Adipocyte (in vitro differentiated cells): Measurements from ENCODE around the gene SLC25A15.

ENCODE experiments used
- DNase-seq: peaks from one replicate; pipeline ENCODE4 v3.0.0-alpha.2; 2015; ENCODE audit warnings: low read depth
- H3K27me3 ChIP-seq: replicated peaks from 2 replicates; pipeline ENCODE4 v1.7.0; 2013; ENCODE audit warnings: mild to moderate bottlenecking, low read length, moderate library complexity; ENCODE audit not compliant: control insufficient read depth, insufficient read depth
- H3K36me3 ChIP-seq: 2 replicates; pipeline ENCODE4 v1.7.0; 2013; ENCODE audit warnings: low read length, mild to moderate bottlenecking, moderate library complexity; ENCODE audit not compliant: control insufficient read depth, insufficient read depth, severe bottlenecking
- H3K4me1 ChIP-seq: 2 replicates; pipeline ENCODE4 v1.7.0; 2013; ENCODE audit warnings: mild to moderate bottlenecking, low read length, moderate library complexity; ENCODE audit not compliant: control insufficient read depth, insufficient read depth
- H3K4me3 ChIP-seq: 2 replicates; pipeline ENCODE4 v1.7.0; 2013; ENCODE audit warnings: mild to moderate bottlenecking, low read length, moderate library complexity
- H3K9ac ChIP-seq: 2 replicates; pipeline ENCODE4 v1.7.0; 2013; ENCODE audit warnings: mild to moderate bottlenecking, low read length, moderate library complexity
- H3K9me3 ChIP-seq: 2 replicates; pipeline ENCODE4 v1.7.0; 2013; ENCODE audit warnings: mild to moderate bottlenecking, low read length, moderate library complexity; ENCODE audit not compliant: control insufficient read depth

Gene SLC25A15

DNA sequence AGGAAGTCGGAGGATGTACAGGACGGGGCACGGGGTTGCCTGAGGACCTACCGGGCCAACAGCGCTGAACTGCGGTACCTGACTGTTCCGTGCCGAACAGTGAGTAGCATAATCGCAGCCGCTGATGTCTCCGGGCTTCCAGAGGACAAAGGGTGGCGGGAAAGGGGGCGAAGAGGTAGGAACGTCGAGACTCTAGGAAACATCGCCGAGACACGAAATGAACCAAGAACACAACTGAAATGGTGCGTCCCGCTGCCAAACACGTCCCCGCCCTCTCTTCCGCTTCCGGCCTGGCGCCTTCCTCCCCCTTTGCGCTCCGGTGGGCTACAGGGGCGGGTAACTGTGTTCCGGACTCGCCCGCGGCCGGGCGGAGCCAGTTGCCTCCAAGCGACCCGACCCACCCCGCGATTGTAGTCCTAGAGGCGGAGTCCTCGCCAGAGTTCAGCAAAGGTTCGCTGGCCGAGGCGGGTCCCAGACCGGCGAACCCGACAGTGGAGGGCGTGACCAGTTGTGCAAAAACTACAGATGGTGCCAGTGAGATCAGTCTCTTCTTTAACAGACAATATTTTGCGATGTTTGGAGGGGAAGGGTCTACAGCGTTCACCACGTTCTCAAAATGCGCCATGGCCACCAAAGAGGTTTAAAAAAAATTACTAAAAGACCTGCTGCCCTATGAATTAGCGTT, 18.3 kb upstream of the SLC25A15 start, which contains the start of gene MRPS31:
Gene MRPS31 (minus strand): TSS at position 257 of the 685 bp plus-strand sequence. CDS start 54 bp downstream, at position 203.
- no peaks in the 10 kb centered on the region for H3K27me3 ChIP-seq
- H3K4me1 ChIP-seq: peaks cover 9% of the 10 kb centered on the region
- peaks cover under 1% of the 10 kb centered on the region for H3K36me3 ChIP-seq
- peak; percentile 97 for DNase-seq
- H3K9me3 ChIP-seq: no peaks in the 10 kb centered on the region
- H3K4me3 ChIP-seq: peak within 1 kb of the TSS; percentile 89
- H3K9ac ChIP-seq: peak within 1 kb of the TSS; percentile 90

DNA sequence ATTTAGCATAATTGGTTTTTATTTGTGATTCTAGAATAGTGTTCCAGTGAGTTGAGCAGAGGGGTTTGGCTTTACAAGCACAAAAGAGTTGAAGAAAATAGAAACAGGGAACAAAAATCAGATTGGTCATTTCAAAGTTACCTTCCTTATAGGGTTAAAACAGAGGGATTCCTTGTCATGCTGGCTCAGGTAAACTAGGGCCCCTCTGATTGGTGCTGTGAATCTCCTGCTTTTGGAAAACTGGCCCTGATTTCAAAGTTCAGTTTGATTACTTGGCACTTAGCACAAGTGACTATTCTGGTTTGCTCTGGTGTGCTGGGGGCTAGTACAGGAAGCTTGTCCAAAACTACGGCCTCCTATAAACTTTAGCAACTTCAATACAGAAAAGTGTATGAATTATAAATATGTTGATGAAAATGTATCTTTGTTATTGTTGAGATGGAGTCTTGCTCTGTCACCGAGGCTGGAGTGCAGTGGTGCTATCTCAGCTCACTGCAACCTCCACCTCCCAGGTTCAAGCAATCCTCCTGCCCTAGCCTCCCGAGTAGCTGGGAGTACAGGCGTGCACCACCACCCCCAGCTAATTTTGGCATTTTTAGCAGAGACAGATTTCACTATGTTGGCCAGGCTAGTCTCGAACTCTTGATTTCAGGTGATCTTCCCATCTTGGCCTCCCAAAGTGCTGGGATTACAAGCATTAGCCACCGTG, 16.5 kb upstream of the SLC25A15 start:
- no peak overlapping the region for H3K4me3 ChIP-seq
- no peak for DNase-seq
- no peak overlapping the region for H3K9ac ChIP-seq

DNA sequence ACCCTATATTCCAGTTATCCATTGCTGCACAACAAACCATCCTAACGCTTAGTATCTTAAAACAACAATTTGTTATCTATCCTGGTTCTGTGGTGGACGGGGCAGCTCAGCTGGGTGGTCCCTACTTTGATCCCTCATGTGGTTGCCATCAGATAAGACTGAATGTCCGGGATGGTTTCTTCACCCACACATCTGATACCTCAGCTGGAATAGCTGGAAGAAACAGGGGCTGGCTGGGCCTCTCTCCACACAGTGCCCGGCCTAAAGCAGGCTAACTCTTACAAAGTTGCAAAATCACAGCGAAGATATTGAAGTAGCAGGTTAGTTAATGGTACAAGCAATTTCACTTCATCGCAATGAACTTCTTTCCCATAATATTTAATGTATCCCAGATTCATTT, 14.7 kb upstream of the SLC25A15 start:
- no peak for DNase-seq
- no peak overlapping the region for H3K9ac ChIP-seq
- peaks cover 8% of the 10 kb centered on the region for H3K4me1 ChIP-seq
- no peak overlapping the region for H3K4me3 ChIP-seq
- H3K27me3 ChIP-seq: no peaks in the 10 kb centered on the region
- no peaks in the 10 kb centered on the region for H3K9me3 ChIP-seq
- no peaks in the 10 kb centered on the region for H3K36me3 ChIP-seq

More for the DNA sequence above, 16.5 kb upstream of the SLC25A15 start:
- no peaks in the 10 kb centered on the region for H3K36me3 ChIP-seq
- no peaks in the 10 kb centered on the region for H3K9me3 ChIP-seq
- H3K4me1 ChIP-seq: peaks cover 9% of the 10 kb centered on the region
- no peaks in the 10 kb centered on the region for H3K27me3 ChIP-seq

DNA sequence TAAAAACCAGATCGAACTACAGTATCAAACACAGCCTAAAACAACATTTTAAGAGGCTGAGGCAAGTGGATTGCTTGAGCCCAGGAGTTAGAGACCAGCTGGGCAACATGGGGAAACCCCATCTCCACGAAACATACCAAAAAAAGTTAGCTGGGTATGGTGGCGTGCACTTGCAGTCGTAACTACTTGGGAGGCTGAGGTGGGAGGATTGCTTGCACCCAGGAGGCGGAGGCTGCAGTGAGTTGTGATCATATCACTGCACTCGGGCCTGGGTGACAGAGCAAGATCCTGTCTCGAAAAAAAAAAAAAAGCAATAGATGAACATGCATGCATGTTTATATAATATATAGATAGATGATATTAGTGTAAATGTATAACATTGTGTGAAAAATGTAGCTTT, 13.2 kb upstream of the SLC25A15 start:
- no peak for DNase-seq
- Histone ChIP-seq H3K36me3 (no peaks in the 10 kb centered on the region), H3K4me3 (no peak overlapping the region), H3K9me3 (no peaks in the 10 kb centered on the region), H3K9ac (no peak overlapping the region), H3K27me3 (no peaks in the 10 kb centered on the region), H3K4me1 (no peaks in the 10 kb centered on the region)

DNA sequence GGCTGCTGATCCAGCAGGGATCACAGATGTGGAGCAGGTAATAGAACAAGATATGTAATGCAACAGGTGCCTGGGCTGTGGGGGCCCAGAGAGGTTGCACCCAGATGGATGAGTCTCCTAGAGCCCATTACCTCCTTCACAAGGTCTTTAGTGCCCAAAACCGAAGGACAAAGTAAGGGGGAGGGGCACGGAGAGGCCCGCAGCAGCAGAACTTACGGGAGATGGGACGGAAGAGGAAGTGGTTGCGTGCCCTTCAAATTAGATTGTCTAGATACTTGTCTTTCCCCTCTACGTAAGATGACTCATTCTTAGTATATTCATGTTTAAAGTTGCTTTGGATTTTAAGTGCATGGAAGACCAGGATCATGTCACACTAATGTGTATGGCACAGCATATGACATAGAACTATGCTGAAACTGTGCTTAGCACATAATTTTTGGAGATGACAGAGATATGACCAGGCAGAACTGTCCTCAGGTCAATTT, 12.7 kb upstream of the SLC25A15 start:
- Histone ChIP-seq H3K27me3 (no peaks in the 10 kb centered on the region), H3K36me3 (no peaks in the 10 kb centered on the region), H3K4me3 (no peak overlapping the region), H3K4me1 (no peaks in the 10 kb centered on the region), H3K9ac (no peak overlapping the region), H3K9me3 (no peaks in the 10 kb centered on the region)
- DNase-seq: peak; percentile 16

DNA sequence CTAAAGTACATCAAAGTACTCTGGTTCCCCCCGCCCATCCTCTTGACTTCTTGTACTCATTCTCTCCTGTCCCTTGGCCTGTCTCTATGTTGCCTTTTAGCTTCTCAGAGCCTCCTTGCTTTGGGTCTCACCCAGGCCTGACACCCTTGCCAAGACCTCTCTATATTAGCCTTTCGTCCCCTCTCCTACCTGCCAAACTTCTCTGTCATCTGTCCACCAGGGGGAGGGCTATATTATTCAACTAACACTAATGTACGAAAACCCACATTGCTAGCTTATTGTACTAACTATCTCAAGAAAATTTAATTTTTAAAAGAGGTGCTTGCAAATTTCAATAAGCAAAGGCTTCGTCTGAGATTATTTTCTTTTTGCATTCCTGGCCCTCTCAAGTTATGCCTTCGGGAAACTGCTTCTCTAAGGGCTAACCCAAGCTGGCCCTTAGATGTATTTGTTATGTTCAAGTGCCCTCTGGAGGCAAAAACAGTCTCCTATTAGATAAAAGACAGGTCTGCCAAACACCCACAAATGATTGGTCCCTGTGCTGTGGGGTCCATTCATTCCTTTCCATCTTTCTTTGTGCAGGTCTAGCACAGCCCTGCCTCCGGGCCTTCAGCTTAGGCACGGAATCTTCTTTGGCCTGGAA, 12.1 kb upstream of the SLC25A15 start:
- H3K9ac ChIP-seq: no peak overlapping the region
- DNase-seq: peak; percentile 77
- peak overlapping the region; percentile 68 for H3K4me3 ChIP-seq

DNA sequence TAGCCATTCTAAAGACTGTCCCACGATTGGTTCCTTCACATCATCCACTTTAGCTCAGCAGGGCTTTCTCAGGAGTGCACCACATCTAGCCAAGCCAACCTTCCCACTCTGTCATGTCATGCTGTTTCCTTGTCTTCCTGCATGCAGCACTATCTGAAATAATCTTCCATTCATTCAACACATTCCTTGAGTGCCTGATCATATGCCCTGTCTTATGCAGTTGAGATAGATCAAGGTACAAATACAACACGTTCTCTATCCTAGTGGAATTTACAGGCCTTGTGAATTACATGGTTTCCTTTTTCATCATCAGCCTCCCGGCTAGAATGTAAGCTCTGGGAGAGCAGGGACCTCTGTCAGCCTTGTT, 11.6 kb upstream of the SLC25A15 start:
- H3K9me3 ChIP-seq: no peaks in the 10 kb centered on the region
- H3K27me3 ChIP-seq: no peaks in the 10 kb centered on the region
- no peak overlapping the region for H3K9ac ChIP-seq
- H3K4me1 ChIP-seq: no peaks in the 10 kb centered on the region
- no peak overlapping the region for H3K4me3 ChIP-seq
- no peaks in the 10 kb centered on the region for H3K36me3 ChIP-seq
- DNase-seq: no peak

More for the DNA sequence above, 12.1 kb upstream of the SLC25A15 start:
- no peaks in the 10 kb centered on the region for H3K36me3 ChIP-seq
- no peaks in the 10 kb centered on the region for H3K9me3 ChIP-seq
- H3K4me1 ChIP-seq: no peaks in the 10 kb centered on the region
- no peaks in the 10 kb centered on the region for H3K27me3 ChIP-seq

DNA sequence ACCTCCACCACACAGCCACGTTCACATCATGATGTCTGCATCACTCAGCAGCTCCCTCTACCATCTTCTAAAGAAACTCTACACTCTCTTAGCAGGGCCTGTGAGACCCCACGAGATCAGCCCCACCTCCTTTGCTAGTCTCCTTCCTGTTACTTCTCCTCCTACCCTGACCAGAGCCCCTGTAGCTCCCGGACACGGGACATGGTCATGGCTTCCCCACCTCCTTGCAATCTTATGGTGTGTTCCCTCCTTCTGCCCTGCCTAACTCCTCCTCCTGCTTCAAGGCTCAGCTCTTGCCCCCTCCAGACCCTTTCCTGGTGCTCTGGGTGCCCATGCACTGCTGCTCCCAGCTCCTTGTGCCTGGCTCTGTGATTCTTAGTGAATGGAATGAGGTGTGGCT, 10.4 kb upstream of the SLC25A15 start:
- Histone ChIP-seq H3K9me3 (no peaks in the 10 kb centered on the region), H3K9ac (no peak overlapping the region), H3K27me3 (no peaks in the 10 kb centered on the region), H3K4me1 (no peaks in the 10 kb centered on the region), H3K4me3 (no peak overlapping the region), H3K36me3 (no peaks in the 10 kb centered on the region)
- DNase-seq: no peak

DNA sequence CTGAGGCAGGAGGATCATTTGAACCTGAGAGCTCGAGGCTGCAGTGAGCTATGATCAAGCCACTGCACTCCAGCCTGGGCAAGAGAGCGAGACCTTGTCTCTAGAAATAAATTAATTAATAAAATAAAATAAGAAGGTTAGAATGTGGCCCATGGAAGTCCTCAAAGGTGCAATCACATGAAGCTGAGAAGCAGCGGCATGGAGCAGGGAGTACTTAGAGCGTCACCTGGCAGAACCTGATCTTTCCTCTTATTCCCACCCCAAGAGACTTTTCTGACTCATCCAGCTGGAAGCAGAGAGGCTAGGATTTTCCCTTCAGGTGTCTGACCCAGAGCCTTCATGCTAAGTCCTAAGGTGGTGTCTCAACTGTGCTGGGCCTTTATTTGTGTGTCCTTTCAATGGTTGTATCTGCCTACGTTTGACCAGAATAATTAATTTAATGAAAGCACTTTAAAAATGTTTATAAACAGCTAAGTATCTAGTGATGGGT, 9.6 kb upstream of the SLC25A15 start:
- H3K27me3 ChIP-seq: no peaks in the 10 kb centered on the region
- no peak for DNase-seq
- no peaks in the 10 kb centered on the region for H3K9me3 ChIP-seq
- no peak overlapping the region for H3K9ac ChIP-seq
- H3K4me3 ChIP-seq: no peak overlapping the region
- peaks cover 3% of the 10 kb centered on the region for H3K4me1 ChIP-seq
- H3K36me3 ChIP-seq: no peaks in the 10 kb centered on the region

DNA sequence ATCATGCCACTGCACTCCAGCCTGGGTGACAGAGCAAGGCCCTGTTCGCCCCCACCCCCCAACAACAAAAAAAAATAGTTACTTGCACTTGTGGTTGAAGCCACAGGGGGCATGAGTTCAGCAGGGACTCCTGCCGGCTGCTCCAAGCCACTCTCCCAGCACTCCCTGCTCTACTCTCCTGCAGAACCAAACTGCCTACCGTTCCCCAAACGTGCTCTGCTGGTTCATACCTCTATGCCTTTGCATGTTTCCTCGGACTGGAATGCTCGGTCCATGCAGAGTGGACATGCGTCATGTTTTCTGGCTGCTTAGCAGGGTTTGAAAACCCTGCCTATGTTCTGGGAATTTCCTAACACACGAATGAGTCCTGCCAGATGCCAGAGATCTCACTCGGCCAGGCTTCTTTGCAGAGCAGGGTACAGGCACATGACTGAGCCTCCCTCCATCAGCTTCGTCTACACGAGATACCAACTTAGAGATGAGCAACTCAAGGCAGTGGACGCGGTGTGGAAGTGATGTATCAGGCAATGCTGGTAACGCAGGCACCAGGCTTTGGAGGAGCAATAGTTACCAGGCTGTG, 8.5 kb upstream of the SLC25A15 start:
- H3K27me3 ChIP-seq: no peaks in the 10 kb centered on the region
- H3K36me3 ChIP-seq: no peaks in the 10 kb centered on the region
- no peak overlapping the region for H3K4me3 ChIP-seq
- no peak for DNase-seq
- H3K9ac ChIP-seq: no peak overlapping the region
- H3K4me1 ChIP-seq: peaks cover 3% of the 10 kb centered on the region
- H3K9me3 ChIP-seq: no peaks in the 10 kb centered on the region

DNA sequence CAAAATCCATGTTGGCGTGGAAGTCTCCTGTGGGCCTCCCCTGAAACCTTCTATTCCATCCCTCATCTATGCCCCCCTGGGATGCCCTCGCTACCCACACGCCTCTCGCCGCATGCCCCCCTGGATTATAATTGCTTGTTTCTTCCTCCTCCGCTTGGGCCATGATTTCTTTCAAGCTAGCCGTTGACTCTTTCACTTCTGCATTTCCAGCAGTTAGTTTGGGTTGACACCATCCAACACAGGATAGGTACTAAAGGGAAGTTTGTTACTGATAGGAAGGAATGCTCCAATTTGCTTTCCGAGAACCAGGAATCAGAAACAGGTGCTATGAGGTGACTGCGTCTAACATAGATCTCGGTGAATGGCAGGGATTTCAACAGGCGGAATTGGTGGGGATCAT, 7.7 kb upstream of the SLC25A15 start:
- Histone ChIP-seq H3K9me3 (no peaks in the 10 kb centered on the region), H3K36me3 (no peaks in the 10 kb centered on the region), H3K27me3 (no peaks in the 10 kb centered on the region), H3K9ac (no peak overlapping the region), H3K4me1 (peaks cover 10% of the 10 kb centered on the region), H3K4me3 (no peak overlapping the region)
- no peak for DNase-seq
